Loucy (cell line): ENCODE results near the gene SCN5A.

Experiments used
- EZH2phosphoT487 ChIP-seq: fragments of 200-600 bp; IDR thresholded peaks from 2 replicates; pipeline ENCODE4 v1.6.1; 2018; ENCODE audit warnings: antibody characterized with exemption, mild to moderate bottlenecking, moderate library complexity, borderline replicate concordance
- TF ChIP-seq, protein P1 (sequence below): fragments of 200-600 bp; sonication (generic); conservative IDR thresholded peaks from 2 replicates; pipeline ENCODE4 v1.5.1; 2014; ENCODE audit warnings: mild to moderate bottlenecking, antibody characterized with exemption, low read length

DNA sequence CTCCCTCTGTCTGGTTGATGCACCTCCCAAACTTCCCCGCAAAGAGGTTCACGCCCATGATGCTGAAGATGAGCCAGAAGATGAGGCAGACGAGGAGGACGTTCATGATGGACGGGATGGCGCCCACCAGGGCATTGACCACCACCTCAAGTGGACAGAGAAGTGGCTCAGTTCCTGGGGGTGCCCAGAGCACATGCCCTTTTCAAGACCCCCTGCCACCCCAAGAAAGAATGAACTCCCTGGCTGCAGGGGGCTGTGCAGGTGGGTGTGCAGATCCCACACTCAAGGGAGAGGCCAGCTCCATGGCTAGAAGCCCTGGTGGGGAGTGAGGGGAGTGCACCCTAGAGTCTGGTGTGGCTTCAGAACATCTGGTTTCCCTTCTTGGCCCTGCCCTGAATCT, 89.2 kb downstream of the SCN5A start:
- TF ChIP-seq, protein P1, sequence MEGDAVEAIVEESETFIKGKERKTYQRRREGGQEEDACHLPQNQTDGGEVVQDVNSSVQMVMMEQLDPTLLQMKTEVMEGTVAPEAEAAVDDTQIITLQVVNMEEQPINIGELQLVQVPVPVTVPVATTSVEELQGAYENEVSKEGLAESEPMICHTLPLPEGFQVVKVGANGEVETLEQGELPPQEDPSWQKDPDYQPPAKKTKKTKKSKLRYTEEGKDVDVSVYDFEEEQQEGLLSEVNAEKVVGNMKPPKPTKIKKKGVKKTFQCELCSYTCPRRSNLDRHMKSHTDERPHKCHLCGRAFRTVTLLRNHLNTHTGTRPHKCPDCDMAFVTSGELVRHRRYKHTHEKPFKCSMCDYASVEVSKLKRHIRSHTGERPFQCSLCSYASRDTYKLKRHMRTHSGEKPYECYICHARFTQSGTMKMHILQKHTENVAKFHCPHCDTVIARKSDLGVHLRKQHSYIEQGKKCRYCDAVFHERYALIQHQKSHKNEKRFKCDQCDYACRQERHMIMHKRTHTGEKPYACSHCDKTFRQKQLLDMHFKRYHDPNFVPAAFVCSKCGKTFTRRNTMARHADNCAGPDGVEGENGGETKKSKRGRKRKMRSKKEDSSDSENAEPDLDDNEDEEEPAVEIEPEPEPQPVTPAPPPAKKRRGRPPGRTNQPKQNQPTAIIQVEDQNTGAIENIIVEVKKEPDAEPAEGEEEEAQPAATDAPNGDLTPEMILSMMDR, result no peak
- TF ChIP-seq EZH2phosphoT487, result no peak
